Natural killer cell treated with Interleukin-12 subunit alpha and Interleukin-12 subunit beta and Interleukin-15 and Interleukin-18, amount 100 ng/mL, for 72 hours (primary cell): ENCODE data around the gene PFKM. TPM values are rescaled to one million over a fixed set of nuclear protein-coding genes. Genes with fewer than 3 reads are reported as not detected.
"Not testable (repeated sequence)": the region's sequence is repeated elsewhere in the genome, so short reads cannot be mapped to it uniquely, and the experiment has no call there.

Source experiments
- ATAC-seq, 2 donors: fragments of 150-1000 bp; cut with Tn5 transposase in 1 of 2; sonication (Bioruptor Pico), chemical (Tn5 transposase) in 1 of 2; 2 replicates each; pipeline ENCODE4 v1.10.0; 2021
- DNase-seq: peaks from one replicate; pipeline ENCODE4 v3.0.0; 2022; ENCODE audit warnings: low spot score
- H3K27ac Mint-ChIP-seq, 2 donors: 1 replicate in 1 of 2; 2 replicates in 1 of 2; pipeline ENCODE4 v1.8.0; 2022; ENCODE audit warnings: mixed read lengths in 2 of 2, mild to moderate bottlenecking in 1 of 2, moderate library complexity in 1 of 2
- H3K27me3 Mint-ChIP-seq, 2 donors: 1 replicate in 1 of 2; 2 replicates in 1 of 2; pipeline ENCODE4 v1.8.0; 2022; ENCODE audit warnings: mixed read lengths in 2 of 2
- H3K36me3 Mint-ChIP-seq: one replicate; pipeline ENCODE4 v1.8.0; 2022; ENCODE audit warnings: mixed read lengths
- H3K4me1 Mint-ChIP-seq, 2 donors: 1 replicate in 1 of 2; 2 replicates in 1 of 2; pipeline ENCODE4 v1.8.0; 2022; ENCODE audit warnings: low read depth in 2 of 2, mixed read lengths in 2 of 2, mild to moderate bottlenecking in 1 of 2
- H3K4me3 Mint-ChIP-seq: one replicate; pipeline ENCODE4 v1.8.0; 2022; ENCODE audit warnings: mixed read lengths
- H3K9me3 Mint-ChIP-seq: 2 replicates; pipeline ENCODE4 v1.8.0; 2022; ENCODE audit warnings: mixed read lengths
- total RNA-seq, 2 donors: library from RNA; stranded (reverse); gene quantifications; one replicate each; pipeline ENCODE4 v1.2.3, GENCODE V29; 2022

The PFKM gene
- total RNA-seq, 2 donors from 2014 or later, result 29.8 to 49.5 TPM

GRCh38 chr12:48151103-48151771, 32.1 kb downstream of the PFKM start:
- Mint-ChIP-seq H3K27me3 (no peaks in the 10 kb centered on the region), H3K9me3 (no peaks in the 10 kb centered on the region), H3K36me3 (peaks cover 20% of the 10 kb centered on the region), H3K27ac (no peak overlapping the region), H3K4me1 (peaks cover 9 to 34% of the 10 kb centered on the region in 2 donors), H3K4me3 (no peak overlapping the region)
- DNase-seq, result no peak
- no peak for ATAC-seq

- H3K36me3 Mint-ChIP-seq, H3K27me3 Mint-ChIP-seq, DNase-seq, ATAC-seq, H3K9me3 Mint-ChIP-seq, H3K4me3 Mint-ChIP-seq: not testable (repeated sequence)
- Mint-ChIP-seq H3K27ac (peak overlapping the region in 1 of 2 donors; percentile 97), H3K4me1 (peaks cover 20 to 45% of the 10 kb centered on the region in 2 donors)
Measured at GRCh38 chr12:48155786-48156185, 36.6 kb downstream of the PFKM start.

GRCh38 chr12:48156652-48157017, 37.5 kb downstream of the PFKM start:
- H3K4me1 Mint-ChIP-seq, result peaks cover 20 to 40% of the 10 kb centered on the region in 2 donors
- H3K4me3 Mint-ChIP-seq, result peak overlapping the region; percentile 92
- ATAC-seq (no peak), DNase-seq (no peak)
- H3K27me3 Mint-ChIP-seq, result peaks cover 0 to 4% of the 10 kb centered on the region in 2 donors
- no peaks in the 10 kb centered on the region for H3K36me3 Mint-ChIP-seq
- H3K9me3 Mint-ChIP-seq, result no peaks in the 10 kb centered on the region
- H3K27ac Mint-ChIP-seq, result peak overlapping the region; percentile 86 to 97

GRCh38 chr12:48157018-48157888, 38.1 kb downstream of the PFKM start, which contains the start of gene ASB8:
Gene ASB8, minus strand, starts transcription at chr12:48157515. Its CDS starts 4,019 bp downstream, at chr12:48153496.
- H3K4me3 Mint-ChIP-seq, result peak within 1 kb of the TSS; percentile 92
- H3K4me1 Mint-ChIP-seq, result peaks cover 20 to 34% of the 10 kb centered on the region in 2 donors
- H3K36me3 Mint-ChIP-seq, result no peaks in the 10 kb centered on the region
- H3K9me3 Mint-ChIP-seq, result no peaks in the 10 kb centered on the region
- DNase-seq (peak; percentile 99), ATAC-seq (peak; percentile 96 to 97)
- H3K27ac Mint-ChIP-seq, result peak within 1 kb of the TSS; percentile 86 to 97
- peaks cover 0 to 4% of the 10 kb centered on the region in 2 donors for H3K27me3 Mint-ChIP-seq

GRCh38 chr12:48157889-48158370, 38.8 kb downstream of the PFKM start:
- ATAC-seq, result no peak
- H3K4me3 Mint-ChIP-seq, result peak overlapping the region; percentile 92
- H3K9me3 Mint-ChIP-seq, result no peaks in the 10 kb centered on the region
- H3K4me1 Mint-ChIP-seq, result peaks cover 18 to 28% of the 10 kb centered on the region in 2 donors
- H3K27ac Mint-ChIP-seq, result peak overlapping the region; percentile 86 to 97
- DNase-seq, result no peak
- H3K27me3 Mint-ChIP-seq, result peaks cover under 1 to 4% of the 10 kb centered on the region in 2 donors
- H3K36me3 Mint-ChIP-seq, result no peaks in the 10 kb centered on the region

GRCh38 chr12:48160046-48160445, 40.9 kb downstream of the PFKM start:
- no peak overlapping the region for H3K27ac Mint-ChIP-seq
- H3K36me3 Mint-ChIP-seq, result no peaks in the 10 kb centered on the region
- no peaks in the 10 kb centered on the region for H3K9me3 Mint-ChIP-seq
- DNase-seq (no peak), ATAC-seq (no peak)
- peaks cover 11 to 16% of the 10 kb centered on the region in 2 donors for H3K4me1 Mint-ChIP-seq
- H3K4me3 Mint-ChIP-seq, result no peak overlapping the region
- peaks cover 4 to 10% of the 10 kb centered on the region in 2 donors for H3K27me3 Mint-ChIP-seq

GRCh38 chr12:48160807-48161206, 41.6 kb downstream of the PFKM start:
- Mint-ChIP-seq H3K4me1 (peaks cover 11 to 16% of the 10 kb centered on the region in 2 donors), H3K27me3 (peaks cover 8 to 18% of the 10 kb centered on the region in 2 donors), H3K36me3 (no peaks in the 10 kb centered on the region), H3K27ac (no peak overlapping the region), H3K4me3 (no peak overlapping the region), H3K9me3 (no peaks in the 10 kb centered on the region)
- no peak for ATAC-seq
- no peak for DNase-seq

GRCh38 chr12:48163150-48163747, 44.1 kb downstream of the PFKM start:
- Mint-ChIP-seq H3K4me1 (peaks cover 0 to under 1% of the 10 kb centered on the region in 2 donors), H3K27me3 (peaks cover 16 to 25% of the 10 kb centered on the region in 2 donors), H3K4me3 (no peak overlapping the region), H3K36me3 (no peaks in the 10 kb centered on the region), H3K9me3 (no peaks in the 10 kb centered on the region), H3K27ac (no peak overlapping the region)
- DNase-seq (no peak), ATAC-seq (no peak)

GRCh38 chr12:48164451-48164850, 45.3 kb downstream of the PFKM start:
- Mint-ChIP-seq H3K4me1 (no peaks in the 10 kb centered on the region), H3K9me3 (no peaks in the 10 kb centered on the region), H3K27ac (no peak overlapping the region), H3K36me3 (no peaks in the 10 kb centered on the region), H3K27me3 (peaks cover 16 to 25% of the 10 kb centered on the region in 2 donors), H3K4me3 (no peak overlapping the region)
- ATAC-seq (no peak), DNase-seq (no peak)

GRCh38 chr12:48165089-48165981, 46.2 kb downstream of the PFKM start:
- no peaks in the 10 kb centered on the region for H3K4me1 Mint-ChIP-seq
- no peak for ATAC-seq
- no peak for DNase-seq
- no peak overlapping the region for H3K27ac Mint-ChIP-seq
- H3K9me3 Mint-ChIP-seq, result no peaks in the 10 kb centered on the region
- H3K36me3 Mint-ChIP-seq, result no peaks in the 10 kb centered on the region
- no peak overlapping the region for H3K4me3 Mint-ChIP-seq
- peaks cover 16 to 25% of the 10 kb centered on the region in 2 donors for H3K27me3 Mint-ChIP-seq

GRCh38 chr12:48169011-48169410, 49.8 kb downstream of the PFKM start:
- no peak for ATAC-seq
- peaks cover 12 to 17% of the 10 kb centered on the region in 2 donors for H3K27me3 Mint-ChIP-seq
- DNase-seq, result no peak

GRCh38 chr12:48175613-48176416, 56.7 kb downstream of the PFKM start:
- ATAC-seq (no peak), DNase-seq (no peak)
- Mint-ChIP-seq H3K9me3 (no peaks in the 10 kb centered on the region), H3K4me1 (peaks cover 0 to 14% of the 10 kb centered on the region in 2 donors), H3K27me3 (peaks cover 12 to 33% of the 10 kb centered on the region in 2 donors), H3K27ac (no peak overlapping the region), H3K4me3 (peak overlapping the region; percentile 44), H3K36me3 (no peaks in the 10 kb centered on the region)

More at GRCh38 chr12:48169011-48169410, 49.8 kb downstream of the PFKM start:
- Mint-ChIP-seq H3K27ac (no peak overlapping the region), H3K4me1 (no peaks in the 10 kb centered on the region), H3K9me3 (no peaks in the 10 kb centered on the region), H3K36me3 (no peaks in the 10 kb centered on the region), H3K4me3 (no peak overlapping the region)
